Measurements from ENCODE around the gene TRAF5. TPM values are rescaled to one million over a fixed set of nuclear protein-coding genes. Genes with fewer than 3 reads are reported as not detected.

TRAF5 gene
- total and polyA plus RNA-seq, 2 donors (not counting 3 experiments of a cell fraction or from before 2014, with no cell fraction given): 8.5 to 17.6 TPM

GRCh38 chr1:211332830-211333229, 6.2 kb downstream of the TRAF5 start:
- dilution Hi-C loops (cut with MboI; ENCODE audit: extremely low pct_ligation_motif_present, low sequenced_read_pairs): no loop called here
- Histone ChIP-seq H3K9me3 (replicated peaks; ENCODE audit: control insufficient read depth, insufficient read depth, low read length) (no peaks in the 10 kb centered on the region), H4K20me1 (replicated peaks; ENCODE audit: control insufficient read depth, extremely low read depth, insufficient read depth, low read length) (no peaks in the 10 kb centered on the region), H3K9me1 (replicated peaks; ENCODE audit: control insufficient read depth, extremely low read depth, insufficient read depth, low read length) (no peaks in the 10 kb centered on the region), H3K9ac (replicated peaks; ENCODE audit: extremely low read depth, insufficient read depth, low read length) (no peak overlapping the region), H3K36me3 (ENCODE audit: control insufficient read depth in 2 of 2, extremely low read depth in 1 of 2, insufficient read depth in 2 of 2, low read length in 2 of 2) (no peaks in the 10 kb centered on the region), H3K79me2 (ENCODE audit: control insufficient read depth, insufficient read depth, low read length) (no peaks in the 10 kb centered on the region), H3K4me3 (replicated peaks in 1 of 3; ENCODE audit: insufficient read depth in 1 of 3, low read depth in 1 of 3, low read length in 3 of 3) (no peak overlapping the region), H3K27ac (ENCODE audit: insufficient read depth, low read depth, low read length) (no peak overlapping the region), H3K27me3 (ENCODE audit: control insufficient read depth in 2 of 2, insufficient read depth in 2 of 2, low read length in 2 of 2) (no peaks in the 10 kb centered on the region), H2AFZ (ENCODE audit: low read depth, low read length) (no peak overlapping the region), H3K4me2 (ENCODE audit: insufficient read depth, low read length) (no peak overlapping the region), H3K4me1 (ENCODE audit: control insufficient read depth, extremely low read depth, insufficient read depth, low read length) (peaks cover 13% of the 10 kb centered on the region)
- BruUV-seq (replicated peaks): no TSS peak
- ChIA-PET POLR2A (no interaction called here), CTCF (interaction anchor here (2.1 kb wide), 1 partner anchor 9 kb away, joined by 12 read pairs; no protein-coding TSS in a partner anchor)
- TF ChIP-seq, protein P1, sequence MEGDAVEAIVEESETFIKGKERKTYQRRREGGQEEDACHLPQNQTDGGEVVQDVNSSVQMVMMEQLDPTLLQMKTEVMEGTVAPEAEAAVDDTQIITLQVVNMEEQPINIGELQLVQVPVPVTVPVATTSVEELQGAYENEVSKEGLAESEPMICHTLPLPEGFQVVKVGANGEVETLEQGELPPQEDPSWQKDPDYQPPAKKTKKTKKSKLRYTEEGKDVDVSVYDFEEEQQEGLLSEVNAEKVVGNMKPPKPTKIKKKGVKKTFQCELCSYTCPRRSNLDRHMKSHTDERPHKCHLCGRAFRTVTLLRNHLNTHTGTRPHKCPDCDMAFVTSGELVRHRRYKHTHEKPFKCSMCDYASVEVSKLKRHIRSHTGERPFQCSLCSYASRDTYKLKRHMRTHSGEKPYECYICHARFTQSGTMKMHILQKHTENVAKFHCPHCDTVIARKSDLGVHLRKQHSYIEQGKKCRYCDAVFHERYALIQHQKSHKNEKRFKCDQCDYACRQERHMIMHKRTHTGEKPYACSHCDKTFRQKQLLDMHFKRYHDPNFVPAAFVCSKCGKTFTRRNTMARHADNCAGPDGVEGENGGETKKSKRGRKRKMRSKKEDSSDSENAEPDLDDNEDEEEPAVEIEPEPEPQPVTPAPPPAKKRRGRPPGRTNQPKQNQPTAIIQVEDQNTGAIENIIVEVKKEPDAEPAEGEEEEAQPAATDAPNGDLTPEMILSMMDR (IDR thresholded peaks at IDR 0.05; ENCODE audit: extremely low read depth in 1 of 2, insufficient read depth in 1 of 2, low read depth in 1 of 2, low read length in 2 of 2): no peak
- TF ChIP-seq FOS (IDR thresholded peaks at IDR 0.05; ENCODE audit: borderline replicate concordance, insufficient read depth, low read length): no peak
- no peak for TF ChIP-seq MAX (IDR thresholded peaks at IDR 0.05; ENCODE audit: insufficient read depth, insufficient read length)
- no peak for TF ChIP-seq JUN (IDR thresholded peaks at IDR 0.05; ENCODE audit: borderline replicate concordance, insufficient read depth, insufficient read length, low read depth)
- no peak for TF ChIP-seq POLR2AphosphoS5 (IDR thresholded peaks at IDR 0.05; ENCODE audit: insufficient read depth, low read depth, low read length)
- TF ChIP-seq EZH2 (IDR thresholded peaks at IDR 0.05; ENCODE audit: borderline replicate concordance, low read depth, low read length, severe bottlenecking): no peak
- no peak for TF ChIP-seq GATA2 (IDR thresholded peaks at IDR 0.05; ENCODE audit: insufficient read depth, insufficient read length, low read depth, low read length)
- no peak for TF ChIP-seq POLR2A (IDR thresholded peaks at IDR 0.05; ENCODE audit: low read depth, low read length)
- no peak for TF ChIP-seq MYC (IDR thresholded peaks at IDR 0.05; ENCODE audit: low read depth, low read length)
- no peak for FAIRE-seq
- intact Hi-C loops (cut with micrococcal nuclease): no loop called here
- DNase-seq (ENCODE audit: low read depth, low spot score): no peak

All from endothelial cell of umbilical vein (primary cell).